HL-60 (cell line): ENCODE measurements around the gene RNF5.

Experiments
- DNase-seq, 2 experiments: peaks; one replicate each; pipeline ENCODE4 v3.0.0-alpha.2; 2010 to 2020; ENCODE audit warnings: low read depth in 1 of 2, low spot score in 1 of 2
- H3K27ac ChIP-seq: fragments of 250-450 bp; sonication (Bioruptor Pico); replicated peaks from 2 replicates; pipeline ENCODE4 v1.5.1; 2020; ENCODE audit warnings: mild to moderate bottlenecking, moderate library complexity
- H3K27me3 ChIP-seq: fragments of 250-450 bp; sonication (Bioruptor Pico); 2 replicates; pipeline ENCODE4 v1.5.1; 2021; ENCODE audit warnings: mild to moderate bottlenecking, moderate library complexity; ENCODE audit not compliant: insufficient read depth, poor library complexity, severe bottlenecking
- H3K4me3 ChIP-seq: replicated peaks from 2 replicates; pipeline ENCODE4 v1.5.1; 2011; ENCODE audit warnings: mild to moderate bottlenecking, control low read depth, low read length; ENCODE audit not compliant: insufficient read depth
- CTCF ChIP-seq: IDR thresholded peaks from one replicate; pipeline ENCODE4 v1.5.1; 2011; ENCODE audit warnings: low read length, control low read depth, inconsistent platforms; ENCODE audit not compliant: insufficient read depth
- GABPA ChIP-seq: IDR thresholded peaks from 2 replicates; pipeline ENCODE4 v1.6.1; 2012; ENCODE audit warnings: low read depth
- POLR2AphosphoS5 ChIP-seq: IDR thresholded peaks from 2 replicates; pipeline ENCODE4 v1.6.1; 2012; ENCODE audit warnings: low read depth
- REST ChIP-seq: IDR thresholded peaks from 2 replicates; pipeline ENCODE4 v1.6.1; 2012; ENCODE audit warnings: low read depth; ENCODE audit not compliant: insufficient replicate concordance
- SPI1 ChIP-seq: IDR thresholded peaks from 2 replicates; pipeline ENCODE4 v1.6.1; 2012; ENCODE audit warnings: low read depth, mild to moderate bottlenecking, borderline replicate concordance

The RNF5 gene

GRCh38 chr6:32194825-32195651 is 16.8 kb downstream of the RNF5 start:
- peak in 1 of 2 experiments; percentile 65 for DNase-seq
- Histone ChIP-seq H3K27ac (peak overlapping the region; percentile 68), H3K4me3 (peak overlapping the region; percentile 35), H3K27me3 (no peaks in the 10 kb centered on the region)
- TF ChIP-seq CTCF, result peak; percentile 41
- TF ChIP-seq REST, result no peak

GRCh38 chr6:32195652-32195901 is 17.4 kb downstream of the RNF5 start:
- Histone ChIP-seq H3K27ac (peak overlapping the region; percentile 90; the same call in 1 of the 2 replicates), H3K27me3 (no peaks in the 10 kb centered on the region), H3K4me3 (no peak overlapping the region; the same call in 1 of the 2 replicates)
- peak; percentile 100 for DNase-seq
- TF ChIP-seq SPI1 (no peak), REST (no peak), GABPA (no peak), CTCF (no peak), POLR2AphosphoS5 (no peak)

- TF ChIP-seq GABPA, result no peak
- peak; percentile 90 for TF ChIP-seq POLR2AphosphoS5
- peak overlapping the region; percentile 90 for H3K27ac ChIP-seq
- H3K4me3 ChIP-seq, result peak overlapping the region; percentile 61
- H3K27me3 ChIP-seq, result no peaks in the 10 kb centered on the region
- peak; percentile 74 to 77 for DNase-seq
These were observed 17.9 kb downstream of the RNF5 start for GRCh38 chr6:32195902-32196681.

- peak overlapping the region; percentile 90 for H3K27ac ChIP-seq
- peak in 1 of 2 experiments; percentile 60 for DNase-seq
- H3K4me3 ChIP-seq, result peak overlapping the region; percentile 61
- no peaks in the 10 kb centered on the region for H3K27me3 ChIP-seq
- TF ChIP-seq SPI1, result peak; percentile 4; the same call in 1 of the 2 replicates
- no peak for TF ChIP-seq GABPA
These were observed 18.7 kb downstream of the RNF5 start for GRCh38 chr6:32196682-32197616.
